ENCODE data around the gene CCDC32.

DNA sequence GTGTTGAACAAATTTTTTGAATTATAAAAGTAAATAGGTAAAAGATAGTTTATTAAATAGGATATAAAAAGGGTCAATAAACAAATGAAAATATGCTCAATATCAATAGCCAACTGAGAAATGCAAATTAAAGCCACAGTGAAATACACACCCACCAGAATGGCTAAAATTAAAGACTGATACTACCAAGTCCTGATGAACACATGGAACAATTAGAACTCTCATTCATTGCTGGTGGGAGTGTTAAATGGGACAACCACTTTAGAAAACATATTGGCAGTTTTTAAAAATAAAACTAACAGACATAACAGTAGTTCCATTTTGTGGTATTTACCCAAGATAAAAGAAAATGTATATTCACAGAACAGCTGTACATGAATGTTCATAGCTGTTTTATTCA, 41.2 kb downstream of the CCDC32 start:
- TF ChIP-seq, protein P1, sequence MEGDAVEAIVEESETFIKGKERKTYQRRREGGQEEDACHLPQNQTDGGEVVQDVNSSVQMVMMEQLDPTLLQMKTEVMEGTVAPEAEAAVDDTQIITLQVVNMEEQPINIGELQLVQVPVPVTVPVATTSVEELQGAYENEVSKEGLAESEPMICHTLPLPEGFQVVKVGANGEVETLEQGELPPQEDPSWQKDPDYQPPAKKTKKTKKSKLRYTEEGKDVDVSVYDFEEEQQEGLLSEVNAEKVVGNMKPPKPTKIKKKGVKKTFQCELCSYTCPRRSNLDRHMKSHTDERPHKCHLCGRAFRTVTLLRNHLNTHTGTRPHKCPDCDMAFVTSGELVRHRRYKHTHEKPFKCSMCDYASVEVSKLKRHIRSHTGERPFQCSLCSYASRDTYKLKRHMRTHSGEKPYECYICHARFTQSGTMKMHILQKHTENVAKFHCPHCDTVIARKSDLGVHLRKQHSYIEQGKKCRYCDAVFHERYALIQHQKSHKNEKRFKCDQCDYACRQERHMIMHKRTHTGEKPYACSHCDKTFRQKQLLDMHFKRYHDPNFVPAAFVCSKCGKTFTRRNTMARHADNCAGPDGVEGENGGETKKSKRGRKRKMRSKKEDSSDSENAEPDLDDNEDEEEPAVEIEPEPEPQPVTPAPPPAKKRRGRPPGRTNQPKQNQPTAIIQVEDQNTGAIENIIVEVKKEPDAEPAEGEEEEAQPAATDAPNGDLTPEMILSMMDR (IDR thresholded peaks at IDR 0.05; ENCODE audit: insufficient read depth, low read length) = no peak
- TF ChIP-seq POLR2AphosphoS5 (IDR thresholded peaks at IDR 0.05; ENCODE audit: low read depth) (no peak), GABPA (IDR thresholded peaks at IDR 0.05; ENCODE audit: low read depth) (no peak)
- TF ChIP-seq, protein P2, sequence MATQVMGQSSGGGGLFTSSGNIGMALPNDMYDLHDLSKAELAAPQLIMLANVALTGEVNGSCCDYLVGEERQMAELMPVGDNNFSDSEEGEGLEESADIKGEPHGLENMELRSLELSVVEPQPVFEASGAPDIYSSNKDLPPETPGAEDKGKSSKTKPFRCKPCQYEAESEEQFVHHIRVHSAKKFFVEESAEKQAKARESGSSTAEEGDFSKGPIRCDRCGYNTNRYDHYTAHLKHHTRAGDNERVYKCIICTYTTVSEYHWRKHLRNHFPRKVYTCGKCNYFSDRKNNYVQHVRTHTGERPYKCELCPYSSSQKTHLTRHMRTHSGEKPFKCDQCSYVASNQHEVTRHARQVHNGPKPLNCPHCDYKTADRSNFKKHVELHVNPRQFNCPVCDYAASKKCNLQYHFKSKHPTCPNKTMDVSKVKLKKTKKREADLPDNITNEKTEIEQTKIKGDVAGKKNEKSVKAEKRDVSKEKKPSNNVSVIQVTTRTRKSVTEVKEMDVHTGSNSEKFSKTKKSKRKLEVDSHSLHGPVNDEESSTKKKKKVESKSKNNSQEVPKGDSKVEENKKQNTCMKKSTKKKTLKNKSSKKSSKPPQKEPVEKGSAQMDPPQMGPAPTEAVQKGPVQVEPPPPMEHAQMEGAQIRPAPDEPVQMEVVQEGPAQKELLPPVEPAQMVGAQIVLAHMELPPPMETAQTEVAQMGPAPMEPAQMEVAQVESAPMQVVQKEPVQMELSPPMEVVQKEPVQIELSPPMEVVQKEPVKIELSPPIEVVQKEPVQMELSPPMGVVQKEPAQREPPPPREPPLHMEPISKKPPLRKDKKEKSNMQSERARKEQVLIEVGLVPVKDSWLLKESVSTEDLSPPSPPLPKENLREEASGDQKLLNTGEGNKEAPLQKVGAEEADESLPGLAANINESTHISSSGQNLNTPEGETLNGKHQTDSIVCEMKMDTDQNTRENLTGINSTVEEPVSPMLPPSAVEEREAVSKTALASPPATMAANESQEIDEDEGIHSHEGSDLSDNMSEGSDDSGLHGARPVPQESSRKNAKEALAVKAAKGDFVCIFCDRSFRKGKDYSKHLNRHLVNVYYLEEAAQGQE (IDR thresholded peaks at IDR 0.05; ENCODE audit: insufficient replicate concordance, low read depth) = no peak

Data from HL-60 (cell line).